WTC11 (cell line): Measurements from ENCODE around the gene MCL1. TPM values are rescaled to one million over a fixed set of nuclear protein-coding genes. Genes with fewer than 3 reads are reported as not detected.

ENCODE experiments used
- ATAC-seq: fragments of 200-7000 bp; cut with Tn5 transposase; 2 replicates; pipeline ENCODE4 v1.10.0; 2021; ENCODE audit warnings: mild to moderate bottlenecking, moderate library complexity
- CTCF ChIA-PET: fragments of 300-600 bp; sonication (Branson Sonifier 250); formaldehyde crosslinking; loops from one replicate; lab custom pipeline; 2021; ENCODE audit warnings: antibody characterized with exemption; lab: Charles Lee
- POLR2A ChIA-PET: fragments of 350-600 bp; sonication (Branson Sonifier 250); formaldehyde crosslinking; loops from one replicate; lab custom pipeline; 2021; ENCODE audit warnings: antibody characterized with exemption; lab: Charles Lee
- DNase-seq: peaks from one replicate; pipeline ENCODE4 v3.0.0; 2021; ENCODE audit warnings: low spot score
- H3K27ac Mint-ChIP-seq: 2 replicates; pipeline ENCODE4 v1.8.0; 2021; ENCODE audit warnings: mixed read lengths
- H3K27me3 Mint-ChIP-seq: 2 replicates; pipeline ENCODE4 v1.8.0; 2021; ENCODE audit warnings: low read depth, mild to moderate bottlenecking, moderate library complexity, mixed read lengths
- H3K36me3 Mint-ChIP-seq: 2 replicates; pipeline ENCODE4 v1.8.0; 2021; ENCODE audit warnings: mixed read lengths
- H3K4me1 Mint-ChIP-seq: 2 replicates; pipeline ENCODE4 v1.8.0; 2022; ENCODE audit warnings: mixed read lengths
- H3K4me3 Mint-ChIP-seq: 2 replicates; pipeline ENCODE4 v1.8.0; 2021; ENCODE audit warnings: mild to moderate bottlenecking, moderate library complexity, mixed read lengths
- H3K9me3 Mint-ChIP-seq: 2 replicates; pipeline ENCODE4 v1.8.0; 2021; ENCODE audit warnings: mixed read lengths
- ESRRA ChIP-seq: sonication (generic); formaldehyde crosslinking; IDR thresholded peaks from 2 replicates; pipeline ENCODE4 v1.8.1; 2022; ENCODE audit warnings: mild to moderate bottlenecking, missing genetic modification reagents, borderline replicate concordance
- FOXK1 ChIP-seq: sonication (generic); formaldehyde crosslinking; IDR thresholded peaks from 2 replicates; pipeline ENCODE4 v1.8.0; 2022; ENCODE audit warnings: mild to moderate bottlenecking, moderate library complexity, missing genetic modification reagents
- NFATC4 ChIP-seq: fragments of 250-450 bp; sonication (Bioruptor Pico); IDR thresholded peaks from 2 replicates; pipeline ENCODE4 v1.9.0; 2021; ENCODE audit warnings: mild to moderate bottlenecking
- PRRX2 ChIP-seq: fragments of 250-450 bp; sonication (Bioruptor Pico); IDR thresholded peaks from 2 replicates; pipeline ENCODE4 v1.8.0; 2021; ENCODE audit warnings: mild to moderate bottlenecking
- SMAD3 ChIP-seq: sonication (generic); formaldehyde crosslinking; IDR thresholded peaks from 2 replicates; pipeline ENCODE4 v1.8.0; 2022; ENCODE audit warnings: missing genetic modification reagents, mild to moderate bottlenecking, borderline replicate concordance
- ZNF232 ChIP-seq: sonication (generic); formaldehyde crosslinking; IDR thresholded peaks from 2 replicates; pipeline ENCODE4 v1.8.0; 2022; ENCODE audit warnings: mild to moderate bottlenecking, missing genetic modification reagents
- ZNF263 ChIP-seq: sonication (generic); formaldehyde crosslinking; IDR thresholded peaks from 2 replicates; pipeline ENCODE4 v1.8.1; 2022; ENCODE audit warnings: low read depth, mild to moderate bottlenecking, moderate library complexity, missing genetic modification reagents
- ZNF416 ChIP-seq: fragments of 250-450 bp; sonication (Bioruptor Pico); IDR thresholded peaks from 2 replicates; pipeline ENCODE4 v1.9.0; 2021; ENCODE audit warnings: mild to moderate bottlenecking, inconsistent platforms
- total RNA-seq: library from RNA; stranded (reverse); gene quantifications from 3 replicates; pipeline ENCODE4 v1.2.3, GENCODE V29; 2021
- TF ChIP-seq, protein P1 (sequence below): fragments of 250-450 bp; sonication (Bioruptor Pico); IDR thresholded peaks from 2 replicates; pipeline ENCODE4 v1.9.0; 2021; ENCODE audit warnings: mild to moderate bottlenecking
- TF ChIP-seq, protein P2 (sequence below): fragments of 250-450 bp; sonication (Bioruptor Pico); IDR thresholded peaks from 2 replicates; pipeline ENCODE4 v2.1.2; 2022; ENCODE audit warnings: mild to moderate bottlenecking, moderate library complexity
- TF ChIP-seq, protein P3 (sequence below): sonication (generic); formaldehyde crosslinking; IDR thresholded peaks from 2 replicates; pipeline ENCODE4 v1.8.0; 2022; ENCODE audit warnings: mild to moderate bottlenecking, missing genetic modification reagents
- TF ChIP-seq, protein P4 (sequence below): sonication (generic); formaldehyde crosslinking; IDR thresholded peaks from 2 replicates; pipeline ENCODE4 v1.8.1; 2023; ENCODE audit warnings: mild to moderate bottlenecking, missing genetic modification reagents
- TF ChIP-seq, protein P5 (sequence below): sonication (generic); formaldehyde crosslinking; IDR thresholded peaks from 2 replicates; pipeline ENCODE4 v1.8.1; 2023; ENCODE audit warnings: mild to moderate bottlenecking, moderate library complexity, missing genetic modification reagents
- TF ChIP-seq, protein P6 (sequence below): sonication (generic); formaldehyde crosslinking; IDR thresholded peaks from 2 replicates; pipeline ENCODE4 v1.8.1; 2023; ENCODE audit warnings: mild to moderate bottlenecking, missing genetic modification reagents, moderate library complexity
- TF ChIP-seq, protein P7 (sequence below): sonication (generic); formaldehyde crosslinking; IDR thresholded peaks from 2 replicates; pipeline ENCODE4 v1.8.0; 2022; ENCODE audit warnings: mild to moderate bottlenecking, missing genetic modification reagents
- TF ChIP-seq, protein P8 (sequence below): sonication (generic); formaldehyde crosslinking; IDR thresholded peaks from 2 replicates; pipeline ENCODE4 v1.8.1; 2022; ENCODE audit warnings: mild to moderate bottlenecking, moderate library complexity, missing genetic modification reagents
- TF ChIP-seq, protein P9 (sequence below): fragments of 250-450 bp; sonication (Bioruptor Pico); conservative IDR thresholded peaks from 2 replicates; pipeline ENCODE4 v1.9.0; 2021; ENCODE audit warnings: mild to moderate bottlenecking

The MCL1 gene
- total RNA-seq, 1 experiment from 2014 or later, result 191 TPM

DNA sequence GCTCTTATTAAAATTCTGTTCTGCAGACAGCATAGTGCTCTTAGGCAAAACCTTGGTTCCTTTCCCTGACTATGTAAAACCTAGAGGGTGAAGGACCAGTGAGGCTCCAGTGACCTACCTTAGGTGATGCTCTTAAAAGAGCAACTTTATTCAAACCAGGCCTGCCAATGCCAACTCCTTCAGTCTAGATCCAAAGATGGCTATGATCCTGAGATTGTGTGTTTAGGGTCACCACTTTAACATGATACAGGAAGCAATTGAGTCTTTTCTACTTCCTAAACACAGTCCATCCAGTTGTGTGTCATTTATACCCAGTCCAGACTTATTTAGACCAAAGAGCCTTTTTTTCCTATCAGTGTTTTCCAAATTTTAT, 10.8 kb downstream of the MCL1 start:
- ATAC-seq, result peak; percentile 4
- Mint-ChIP-seq H3K27ac (peak overlapping the region; percentile 100), H3K4me1 (peaks cover 77% of the 10 kb centered on the region)

DNA sequence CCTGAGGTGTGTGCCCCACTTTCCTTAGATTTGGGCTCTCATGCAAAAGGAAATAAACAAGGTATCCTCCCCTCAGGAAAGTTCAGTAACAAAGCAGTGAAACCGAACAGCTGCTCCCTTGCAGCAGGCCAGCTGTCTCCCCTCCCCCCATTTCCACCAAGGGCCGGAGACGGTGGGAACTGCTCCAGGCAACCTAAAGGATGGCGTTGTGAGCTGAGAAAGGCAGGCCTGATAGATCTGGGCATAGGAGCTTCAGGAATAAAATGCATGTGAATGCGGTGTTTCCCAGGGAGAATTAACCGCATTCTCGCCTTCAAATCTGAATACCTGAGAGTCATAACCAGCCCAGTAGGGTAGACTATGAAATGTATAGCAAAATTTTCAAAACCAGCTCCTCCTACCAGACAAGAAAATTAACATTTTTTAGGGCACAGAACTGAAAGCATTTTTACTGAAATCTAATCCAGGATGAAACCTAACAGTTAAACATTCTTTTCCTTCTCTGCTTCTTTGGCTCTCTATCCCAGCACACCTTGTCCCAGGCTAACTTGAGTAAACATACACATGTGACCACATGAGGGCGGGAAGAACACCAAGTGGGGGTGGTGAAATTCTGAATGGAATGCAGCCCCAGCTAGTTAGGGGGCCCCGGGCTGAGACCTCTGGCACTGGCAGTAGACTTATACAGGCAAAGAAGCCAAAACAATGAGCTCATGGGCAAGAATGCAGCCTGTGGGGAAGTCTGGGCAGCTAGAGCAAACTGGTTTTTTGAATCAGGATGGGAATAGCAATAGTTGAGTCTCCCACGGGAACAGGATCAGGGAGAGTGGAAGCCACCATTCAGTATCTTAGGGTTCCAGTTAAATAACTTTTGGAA, 11.5 kb downstream of the MCL1 start:
- POLR2A ChIA-PET, result interaction anchor here (0.7 to 5.5 kb wide), 10 partner anchors 9 to 415 kb away, joined by 3 to 124 read pairs (median 5); partner anchors contain the start of genes ENSA, FALEC, GOLPH3L and MCL1
- DNase-seq, result peak; percentile 91
- peaks cover 77% of the 10 kb centered on the region for H3K4me1 Mint-ChIP-seq
- TF ChIP-seq ZNF232 (0 out of 2 replicates have a peak, but pooled peaks have one; percentile 51), SMAD3 (CRISPR knock-in tag) (no peak), FOXK1 (CRISPR knock-in tag) (peak; percentile 54), NFATC4 (0 out of 2 replicates have a peak, but pooled peaks have one; percentile 14)
- TF ChIP-seq, protein P1, sequence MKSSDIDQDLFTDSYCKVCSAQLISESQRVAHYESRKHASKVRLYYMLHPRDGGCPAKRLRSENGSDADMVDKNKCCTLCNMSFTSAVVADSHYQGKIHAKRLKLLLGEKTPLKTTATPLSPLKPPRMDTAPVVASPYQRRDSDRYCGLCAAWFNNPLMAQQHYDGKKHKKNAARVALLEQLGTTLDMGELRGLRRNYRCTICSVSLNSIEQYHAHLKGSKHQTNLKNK (CRISPR knock-in tag), result 0 out of 2 replicates have a peak, but pooled peaks have one; percentile 40
- TF ChIP-seq, protein P2, sequence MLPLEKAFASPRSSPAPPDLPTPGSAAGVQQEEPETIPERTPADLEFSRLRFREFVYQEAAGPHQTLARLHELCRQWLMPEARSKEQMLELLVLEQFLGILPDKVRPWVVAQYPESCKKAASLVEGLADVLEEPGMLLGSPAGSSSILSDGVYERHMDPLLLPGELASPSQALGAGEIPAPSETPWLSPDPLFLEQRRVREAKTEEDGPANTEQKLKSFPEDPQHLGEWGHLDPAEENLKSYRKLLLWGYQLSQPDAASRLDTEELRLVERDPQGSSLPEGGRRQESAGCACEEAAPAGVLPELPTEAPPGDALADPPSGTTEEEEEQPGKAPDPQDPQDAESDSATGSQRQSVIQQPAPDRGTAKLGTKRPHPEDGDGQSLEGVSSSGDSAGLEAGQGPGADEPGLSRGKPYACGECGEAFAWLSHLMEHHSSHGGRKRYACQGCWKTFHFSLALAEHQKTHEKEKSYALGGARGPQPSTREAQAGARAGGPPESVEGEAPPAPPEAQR (CRISPR knock-in tag), result no peak
- TF ChIP-seq, protein P3, sequence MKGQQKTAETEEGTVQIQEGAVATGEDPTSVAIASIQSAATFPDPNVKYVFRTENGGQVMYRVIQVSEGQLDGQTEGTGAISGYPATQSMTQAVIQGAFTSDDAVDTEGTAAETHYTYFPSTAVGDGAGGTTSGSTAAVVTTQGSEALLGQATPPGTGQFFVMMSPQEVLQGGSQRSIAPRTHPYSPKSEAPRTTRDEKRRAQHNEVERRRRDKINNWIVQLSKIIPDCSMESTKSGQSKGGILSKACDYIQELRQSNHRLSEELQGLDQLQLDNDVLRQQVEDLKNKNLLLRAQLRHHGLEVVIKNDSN, result peak; percentile 86
- TF ChIP-seq, protein P4, sequence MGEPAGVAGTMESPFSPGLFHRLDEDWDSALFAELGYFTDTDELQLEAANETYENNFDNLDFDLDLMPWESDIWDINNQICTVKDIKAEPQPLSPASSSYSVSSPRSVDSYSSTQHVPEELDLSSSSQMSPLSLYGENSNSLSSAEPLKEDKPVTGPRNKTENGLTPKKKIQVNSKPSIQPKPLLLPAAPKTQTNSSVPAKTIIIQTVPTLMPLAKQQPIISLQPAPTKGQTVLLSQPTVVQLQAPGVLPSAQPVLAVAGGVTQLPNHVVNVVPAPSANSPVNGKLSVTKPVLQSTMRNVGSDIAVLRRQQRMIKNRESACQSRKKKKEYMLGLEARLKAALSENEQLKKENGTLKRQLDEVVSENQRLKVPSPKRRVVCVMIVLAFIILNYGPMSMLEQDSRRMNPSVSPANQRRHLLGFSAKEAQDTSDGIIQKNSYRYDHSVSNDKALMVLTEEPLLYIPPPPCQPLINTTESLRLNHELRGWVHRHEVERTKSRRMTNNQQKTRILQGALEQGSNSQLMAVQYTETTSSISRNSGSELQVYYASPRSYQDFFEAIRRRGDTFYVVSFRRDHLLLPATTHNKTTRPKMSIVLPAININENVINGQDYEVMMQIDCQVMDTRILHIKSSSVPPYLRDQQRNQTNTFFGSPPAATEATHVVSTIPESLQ, result no peak
- TF ChIP-seq, protein P5, sequence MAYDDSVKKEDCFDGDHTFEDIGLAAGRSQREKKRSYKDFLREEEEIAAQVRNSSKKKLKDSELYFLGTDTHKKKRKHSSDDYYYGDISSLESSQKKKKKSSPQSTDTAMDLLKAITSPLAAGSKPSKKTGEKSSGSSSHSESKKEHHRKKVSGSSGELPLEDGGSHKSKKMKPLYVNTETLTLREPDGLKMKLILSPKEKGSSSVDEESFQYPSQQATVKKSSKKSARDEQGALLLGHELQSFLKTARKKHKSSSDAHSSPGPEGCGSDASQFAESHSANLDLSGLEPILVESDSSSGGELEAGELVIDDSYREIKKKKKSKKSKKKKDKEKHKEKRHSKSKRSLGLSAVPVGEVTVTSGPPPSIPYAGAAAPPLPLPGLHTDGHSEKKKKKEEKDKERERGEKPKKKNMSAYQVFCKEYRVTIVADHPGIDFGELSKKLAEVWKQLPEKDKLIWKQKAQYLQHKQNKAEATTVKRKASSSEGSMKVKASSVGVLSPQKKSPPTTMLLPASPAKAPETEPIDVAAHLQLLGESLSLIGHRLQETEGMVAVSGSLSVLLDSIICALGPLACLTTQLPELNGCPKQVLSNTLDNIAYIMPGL (CRISPR knock-in tag), result no peak
- TF ChIP-seq, protein P6, sequence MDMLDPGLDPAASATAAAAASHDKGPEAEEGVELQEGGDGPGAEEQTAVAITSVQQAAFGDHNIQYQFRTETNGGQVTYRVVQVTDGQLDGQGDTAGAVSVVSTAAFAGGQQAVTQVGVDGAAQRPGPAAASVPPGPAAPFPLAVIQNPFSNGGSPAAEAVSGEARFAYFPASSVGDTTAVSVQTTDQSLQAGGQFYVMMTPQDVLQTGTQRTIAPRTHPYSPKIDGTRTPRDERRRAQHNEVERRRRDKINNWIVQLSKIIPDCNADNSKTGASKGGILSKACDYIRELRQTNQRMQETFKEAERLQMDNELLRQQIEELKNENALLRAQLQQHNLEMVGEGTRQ (CRISPR knock-in tag), result peak; percentile 83
- TF ChIP-seq, protein P7, sequence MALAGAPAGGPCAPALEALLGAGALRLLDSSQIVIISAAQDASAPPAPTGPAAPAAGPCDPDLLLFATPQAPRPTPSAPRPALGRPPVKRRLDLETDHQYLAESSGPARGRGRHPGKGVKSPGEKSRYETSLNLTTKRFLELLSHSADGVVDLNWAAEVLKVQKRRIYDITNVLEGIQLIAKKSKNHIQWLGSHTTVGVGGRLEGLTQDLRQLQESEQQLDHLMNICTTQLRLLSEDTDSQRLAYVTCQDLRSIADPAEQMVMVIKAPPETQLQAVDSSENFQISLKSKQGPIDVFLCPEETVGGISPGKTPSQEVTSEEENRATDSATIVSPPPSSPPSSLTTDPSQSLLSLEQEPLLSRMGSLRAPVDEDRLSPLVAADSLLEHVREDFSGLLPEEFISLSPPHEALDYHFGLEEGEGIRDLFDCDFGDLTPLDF (CRISPR knock-in tag), result no peak
- TF ChIP-seq, protein P8, sequence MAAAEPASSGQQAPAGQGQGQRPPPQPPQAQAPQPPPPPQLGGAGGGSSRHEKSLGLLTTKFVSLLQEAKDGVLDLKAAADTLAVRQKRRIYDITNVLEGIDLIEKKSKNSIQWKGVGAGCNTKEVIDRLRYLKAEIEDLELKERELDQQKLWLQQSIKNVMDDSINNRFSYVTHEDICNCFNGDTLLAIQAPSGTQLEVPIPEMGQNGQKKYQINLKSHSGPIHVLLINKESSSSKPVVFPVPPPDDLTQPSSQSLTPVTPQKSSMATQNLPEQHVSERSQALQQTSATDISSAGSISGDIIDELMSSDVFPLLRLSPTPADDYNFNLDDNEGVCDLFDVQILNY (CRISPR knock-in tag), result peak; percentile 86; the same call in 1 of the 2 replicates

More for the DNA sequence above, 10.8 kb downstream of the MCL1 start:
- no peak for DNase-seq
- H3K4me3 Mint-ChIP-seq, result peak overlapping the region; percentile 57
- no peaks in the 10 kb centered on the region for H3K27me3 Mint-ChIP-seq
- POLR2A ChIA-PET, result interaction anchor here (0.7 to 5.5 kb wide), 10 partner anchors 8 to 414 kb away, joined by 3 to 124 read pairs (median 5); partner anchors contain the start of genes ENSA, FALEC, GOLPH3L and MCL1
- H3K9me3 Mint-ChIP-seq, result no peaks in the 10 kb centered on the region
- TF ChIP-seq ZNF416 (CRISPR knock-in tag) (peak; percentile 58; the same call in 1 of the 2 replicates), PRRX2 (CRISPR knock-in tag) (peak; percentile 75; the same call in 1 of the 2 replicates), ESRRA (CRISPR knock-in tag) (no peak), ZNF263 (CRISPR knock-in tag) (no peak)
- TF ChIP-seq, protein P9, sequence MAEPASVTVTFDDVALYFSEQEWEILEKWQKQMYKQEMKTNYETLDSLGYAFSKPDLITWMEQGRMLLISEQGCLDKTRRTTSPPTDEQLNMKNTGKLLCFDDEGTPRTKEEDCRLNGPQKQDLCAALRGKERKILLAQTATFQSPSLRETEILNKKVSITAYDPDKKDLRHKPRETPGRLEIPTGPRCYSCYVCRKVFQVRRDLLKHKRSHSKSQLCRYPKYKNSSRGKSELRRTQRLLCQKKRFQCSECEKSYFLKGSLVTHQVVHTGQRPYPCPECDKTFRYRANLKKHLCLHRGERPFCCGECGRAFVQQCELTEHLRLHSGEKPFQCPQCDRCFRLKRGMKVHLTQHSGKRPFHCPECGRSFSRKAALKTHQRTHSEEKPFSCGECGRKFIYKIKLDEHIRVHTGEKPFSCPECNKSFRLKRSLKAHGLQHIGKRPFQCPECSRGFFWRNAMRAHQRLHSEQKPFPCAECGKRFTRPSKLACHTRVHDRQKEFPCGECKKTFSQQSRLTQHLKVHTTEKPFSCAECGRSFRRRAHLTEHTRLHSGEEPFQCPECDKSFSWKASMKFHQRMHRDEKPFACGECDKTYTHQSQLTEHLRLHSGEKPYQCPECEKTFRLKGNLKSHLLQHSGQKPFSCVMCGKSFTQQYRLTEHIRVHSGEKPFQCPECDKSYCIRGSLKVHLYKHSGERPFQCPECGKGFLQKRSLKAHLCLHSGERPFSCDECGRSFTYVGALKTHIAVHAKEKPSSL, result peak; percentile 69
- TF ChIP-seq, protein P2 (CRISPR knock-in tag), result no peak
- H3K36me3 Mint-ChIP-seq, result peaks cover 23% of the 10 kb centered on the region
- CTCF ChIA-PET, result interaction anchor here (0.6 to 7.2 kb wide), 8 partner anchors 8 to 61 kb away, joined by 3 to 68 read pairs (median 4); partner anchors contain the start of genes ENSA, FALEC and MCL1

More for the DNA sequence above, 11.5 kb downstream of the MCL1 start:
- Mint-ChIP-seq H3K27me3 (no peaks in the 10 kb centered on the region), H3K27ac (peak overlapping the region; percentile 100), H3K36me3 (peaks cover 17% of the 10 kb centered on the region), H3K4me3 (peak overlapping the region; percentile 57), H3K9me3 (no peaks in the 10 kb centered on the region)
- peak; percentile 78 for ATAC-seq
- CTCF ChIA-PET, result interaction anchor here (0.5 to 7.2 kb wide), 13 partner anchors 8 to 428 kb away, joined by 3 to 68 read pairs (median 4); partner anchors contain the start of genes ENSA, FALEC and MCL1
